GM18520 (cell line): ENCODE data around the gene METTL22.

Experiments
- ATAC-seq: cut with Tn5 transposase; IDR thresholded peaks from one replicate; pipeline ENCODE4 v1.9.1; 2021; ENCODE audit not compliant: unreplicated experiment

METTL22 gene

DNA sequence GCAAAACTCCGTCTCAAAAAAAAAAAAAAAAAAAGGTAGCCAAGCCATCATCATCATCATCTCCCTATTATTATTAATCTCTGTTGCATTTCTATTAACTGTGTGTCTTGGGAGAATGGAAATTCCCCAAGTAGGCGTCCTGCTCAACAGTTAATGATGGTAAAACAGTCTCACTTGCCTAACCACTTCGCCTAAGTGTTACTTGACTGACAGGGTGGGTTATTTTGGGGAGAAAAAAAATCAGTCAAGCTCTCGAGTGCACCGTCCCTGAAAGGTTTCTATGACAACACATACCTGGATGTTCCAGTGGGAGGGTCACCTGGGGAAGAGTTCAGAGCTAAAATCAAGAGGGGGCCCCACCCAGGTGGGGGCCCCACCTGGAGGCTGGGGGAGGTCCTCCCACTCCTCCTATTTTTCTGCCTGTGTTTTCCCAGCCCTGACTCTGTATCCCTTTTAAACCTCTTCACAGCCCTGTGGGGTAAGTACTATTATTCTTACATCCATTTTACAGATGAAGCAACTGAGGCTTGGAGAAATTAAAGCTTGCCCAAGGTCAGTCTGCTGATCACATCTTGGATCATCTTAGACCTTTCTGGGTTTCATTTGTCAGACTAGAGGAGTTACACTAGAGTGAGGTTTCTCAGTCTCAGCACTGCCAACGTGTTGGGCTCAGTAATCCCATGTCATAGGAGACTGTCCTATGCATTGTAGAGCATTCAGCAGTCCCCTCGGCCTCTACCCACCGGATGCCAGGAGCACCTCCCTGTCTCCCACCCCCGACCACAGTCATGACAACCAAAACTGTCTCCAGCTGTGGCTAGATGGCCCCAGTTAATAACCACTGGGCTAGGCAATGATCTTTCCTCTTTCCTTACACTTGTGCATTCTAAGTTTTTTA, 41.9 kb downstream of the METTL22 start:
- ATAC-seq, result no peak

DNA sequence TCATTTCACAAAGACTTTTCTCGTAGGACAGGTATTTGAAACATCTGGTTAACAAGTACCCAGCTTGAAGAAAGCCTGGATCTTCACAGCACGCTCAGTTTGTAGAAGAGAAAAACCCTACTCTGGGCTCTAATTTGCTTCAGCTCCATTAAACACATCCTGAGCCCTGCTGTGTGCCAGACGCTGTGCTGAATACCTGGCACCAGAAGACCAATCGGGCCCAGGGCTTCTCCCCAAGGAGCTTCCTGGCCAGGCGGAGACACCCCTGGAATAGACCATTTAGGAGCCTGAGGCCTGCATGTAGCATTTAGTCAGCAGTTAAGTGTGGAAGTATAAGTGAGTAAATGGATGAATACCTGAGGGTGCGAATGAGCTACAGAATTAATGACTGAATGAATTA, 44.0 kb downstream of the METTL22 start:
- ATAC-seq, result no peak

DNA sequence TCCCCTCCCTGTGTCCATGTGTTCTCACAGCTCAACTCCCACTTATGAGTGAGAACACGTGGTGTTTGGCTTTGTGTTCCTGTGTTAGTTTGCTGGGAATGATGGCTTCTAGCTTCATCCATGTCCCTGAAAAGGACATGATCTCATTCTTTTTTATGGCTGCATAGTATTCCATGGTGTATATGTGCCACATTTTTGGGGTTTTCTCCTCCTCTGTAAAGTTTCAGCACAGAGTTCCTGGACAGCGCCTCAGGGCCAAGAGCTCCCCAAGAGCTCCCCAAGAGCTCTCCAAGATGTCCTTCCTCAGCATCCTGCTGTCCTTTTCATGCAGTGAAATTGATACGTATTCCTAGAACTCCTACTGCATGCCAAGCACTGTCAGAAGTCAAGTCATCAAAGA, 46.0 kb downstream of the METTL22 start:
- ATAC-seq, result no peak

DNA sequence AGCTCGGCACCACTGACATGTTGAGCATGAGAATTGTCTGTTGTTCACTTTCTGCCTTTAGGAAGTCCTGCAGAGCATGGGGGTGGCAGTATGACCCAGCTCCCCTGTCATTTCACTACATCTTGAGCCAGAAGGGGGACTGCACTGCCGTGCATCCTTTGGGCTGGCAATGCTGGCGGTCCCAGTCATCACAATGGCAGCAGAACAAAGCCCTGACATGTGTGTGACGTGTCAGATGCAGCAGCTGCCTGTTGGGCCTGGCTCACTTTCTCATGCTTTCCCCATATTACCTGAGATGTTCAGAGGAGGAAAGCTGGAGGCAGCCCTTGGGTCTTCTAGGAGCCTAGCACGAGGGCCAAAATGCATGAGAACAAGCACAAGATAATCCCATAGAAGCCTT, 46.6 kb downstream of the METTL22 start:
- ATAC-seq, result no peak

DNA sequence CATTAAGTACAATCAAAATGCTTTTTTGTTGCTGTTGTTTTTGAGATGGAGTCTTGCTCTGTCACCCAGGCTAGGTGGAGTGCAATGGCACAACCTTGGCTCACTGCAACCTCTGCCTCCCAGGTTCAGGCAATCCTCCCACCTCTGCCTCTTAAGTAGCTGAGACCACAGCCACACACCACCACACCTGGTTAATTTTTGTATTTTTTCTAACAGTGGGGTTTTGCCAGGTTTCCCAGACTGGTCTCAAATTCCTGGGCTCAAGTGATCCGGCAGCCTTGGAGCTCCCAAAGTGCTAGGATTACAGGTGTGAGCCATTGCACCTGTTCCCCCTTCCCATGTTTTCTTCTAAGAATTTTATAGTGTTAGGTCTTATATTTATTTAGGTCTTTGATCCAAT, 48.0 kb downstream of the METTL22 start:
- no peak for ATAC-seq

DNA sequence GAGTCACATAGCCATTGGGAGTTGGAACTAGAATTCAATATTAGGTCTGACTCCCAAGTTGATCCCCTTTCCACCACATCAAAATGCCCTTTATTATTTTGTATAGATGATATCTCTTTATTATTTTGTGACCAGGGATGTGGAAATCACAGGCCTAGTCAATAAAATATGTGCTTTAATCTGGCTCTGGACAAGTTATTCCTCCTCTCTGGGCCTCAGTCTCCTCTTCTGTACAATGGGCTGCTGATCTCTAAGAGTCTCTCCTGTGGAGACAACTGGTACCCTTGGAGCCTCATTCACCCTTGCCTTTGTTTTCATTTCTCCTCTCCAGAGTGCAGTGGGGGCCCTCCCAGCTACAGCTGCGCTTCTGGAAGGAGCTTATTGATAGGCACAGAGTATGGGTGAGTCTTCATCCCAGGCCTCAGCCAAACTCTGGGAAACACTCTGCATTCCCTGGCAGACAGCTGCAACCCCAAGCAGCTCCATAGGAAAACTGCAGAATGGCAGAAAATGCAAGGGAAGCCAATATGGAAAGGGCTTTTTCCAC, 48.6 kb downstream of the METTL22 start:
- ATAC-seq, result no peak

DNA sequence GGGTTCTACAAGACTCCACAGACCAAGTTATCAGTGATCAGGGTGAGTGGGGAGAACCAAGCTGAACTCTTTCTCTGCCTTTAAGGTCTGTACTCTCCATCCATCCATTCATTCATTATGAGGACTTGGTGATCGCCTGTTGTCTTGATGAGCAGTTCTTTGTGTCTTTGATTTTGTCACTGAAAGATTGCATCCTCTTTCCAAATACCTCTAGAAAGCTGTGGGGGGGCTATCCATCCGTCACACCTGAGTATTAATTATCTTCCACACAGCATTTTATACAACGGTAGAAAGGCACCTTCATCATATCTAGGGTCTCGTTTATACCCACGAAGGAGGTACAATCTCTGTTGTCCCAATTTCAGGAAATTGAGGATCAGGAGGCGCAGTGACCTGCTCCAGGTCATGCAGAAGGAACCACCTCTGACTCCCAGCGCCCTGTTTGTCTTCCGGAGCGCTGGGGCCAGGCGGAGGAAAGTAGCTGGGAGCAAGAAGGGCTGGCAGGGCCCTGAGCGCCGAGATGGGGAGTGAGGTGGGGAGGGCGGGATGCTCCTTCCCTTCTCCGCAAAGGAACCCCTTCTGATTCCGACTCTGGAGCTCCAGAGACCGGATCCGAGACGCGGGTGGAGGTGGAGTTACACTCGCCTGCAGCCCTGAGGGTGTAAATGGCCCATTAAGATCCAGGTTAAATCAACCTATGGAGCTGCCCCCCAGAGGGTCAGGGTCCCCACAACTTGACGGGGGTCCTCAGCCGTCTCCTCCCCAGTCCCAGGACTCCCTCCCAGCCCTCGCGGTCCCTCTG, 52.3 kb downstream of the METTL22 start:
- ATAC-seq, result peak; percentile 5

DNA sequence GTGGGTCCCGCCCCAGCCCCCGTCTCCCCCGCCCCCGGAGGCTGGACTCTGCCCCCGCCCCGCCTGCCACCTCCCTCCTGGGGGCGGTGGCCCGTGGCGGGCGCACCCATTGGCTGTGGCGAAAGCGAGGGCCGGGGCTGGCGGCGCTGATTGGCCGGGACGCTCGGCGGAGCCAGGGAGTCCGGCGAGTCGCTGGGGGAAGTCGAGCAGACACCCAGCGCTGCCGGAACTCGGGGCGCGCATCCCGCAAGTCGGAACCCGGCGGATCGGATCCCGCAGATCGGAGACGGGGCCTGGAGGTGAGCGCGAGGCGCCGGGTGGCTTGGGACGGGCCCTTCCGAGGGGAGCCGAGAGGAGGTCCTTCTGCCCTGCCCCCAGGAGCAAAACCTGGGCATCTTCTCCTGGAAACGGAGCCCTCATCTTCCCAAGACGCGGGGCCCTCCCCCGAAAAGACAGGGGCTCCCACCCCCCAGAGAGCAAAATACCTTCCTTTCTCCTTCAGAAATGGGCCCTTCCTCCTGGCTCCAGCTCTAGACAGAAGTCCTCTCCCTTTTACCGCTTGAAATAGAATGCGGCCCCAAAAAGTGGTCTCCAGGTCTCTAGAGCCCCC, 53.0 kb downstream of the METTL22 start, which contains the start of gene ABAT:
Gene ABAT (plus strand): TSS at position 205 of the 610 bp plus-strand sequence. CDS start 61,123 bp downstream, outside the sequence.
- ATAC-seq, result peak; percentile 100

DNA sequence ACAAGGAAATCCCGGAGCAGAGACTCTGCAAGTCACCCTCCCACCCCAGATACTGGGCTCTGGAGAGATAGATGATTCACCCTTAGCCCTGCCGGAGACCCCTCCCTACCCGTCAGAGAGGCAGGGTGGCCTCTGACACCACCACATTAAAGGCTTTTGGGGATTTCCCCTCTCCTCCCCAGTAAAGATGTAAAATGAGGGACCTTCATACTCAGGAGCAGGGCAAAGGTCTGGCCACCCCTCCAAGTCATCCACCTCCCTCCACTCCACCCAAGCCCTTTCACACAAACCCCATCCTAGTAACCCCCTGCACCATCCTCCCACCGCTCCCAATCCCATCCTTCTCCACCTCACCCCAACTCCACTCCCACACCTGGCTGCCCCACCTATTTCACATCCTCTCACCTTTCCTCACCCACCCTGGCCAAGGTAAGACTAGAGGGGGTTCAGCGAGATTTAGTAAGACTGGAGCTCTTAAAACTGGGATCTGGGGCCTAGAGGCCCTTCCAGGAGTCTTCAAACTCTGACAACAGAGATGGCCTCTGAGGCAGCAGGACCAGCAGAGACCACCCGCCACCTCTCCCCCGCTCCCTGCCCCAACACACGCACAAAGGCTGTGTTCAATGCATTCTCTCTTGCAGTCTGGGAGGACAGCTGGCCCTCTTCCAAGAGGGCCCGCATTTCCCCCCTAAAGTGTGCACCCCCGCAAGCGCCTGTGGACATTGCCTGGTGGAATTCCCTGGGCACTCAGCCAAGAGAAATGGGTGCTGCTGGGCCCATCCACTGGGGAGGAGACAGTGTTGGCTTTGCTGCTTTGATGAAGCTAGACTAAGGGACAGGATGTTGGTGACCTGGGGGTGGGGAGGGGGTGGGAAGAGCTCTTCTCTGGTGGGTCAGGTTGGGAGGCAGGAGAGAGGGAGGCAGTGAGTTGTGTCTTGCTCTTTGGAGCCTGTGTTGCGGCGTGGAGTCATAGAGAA, 54.0 kb downstream of the METTL22 start:
- ATAC-seq, result no peak

DNA sequence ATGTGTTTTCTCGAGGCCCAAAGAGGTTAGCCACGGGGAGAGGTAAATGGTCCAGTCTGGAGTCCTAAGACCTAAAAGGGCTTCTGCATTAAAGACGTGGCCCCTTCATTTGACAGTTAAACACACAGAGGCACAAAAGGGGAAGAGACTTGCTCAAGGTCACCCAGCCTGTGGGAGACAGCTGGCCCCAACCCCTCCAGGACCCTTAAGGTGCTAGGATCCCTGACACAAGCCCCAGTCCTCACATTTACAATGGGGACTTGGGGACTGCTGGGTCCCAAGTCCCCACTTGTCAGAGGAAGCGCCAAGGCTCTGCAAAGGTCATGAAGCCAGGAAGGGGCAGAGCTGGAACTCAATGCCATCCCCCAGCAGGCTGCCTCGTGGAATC, 54.7 kb downstream of the METTL22 start:
- ATAC-seq, result no peak

DNA sequence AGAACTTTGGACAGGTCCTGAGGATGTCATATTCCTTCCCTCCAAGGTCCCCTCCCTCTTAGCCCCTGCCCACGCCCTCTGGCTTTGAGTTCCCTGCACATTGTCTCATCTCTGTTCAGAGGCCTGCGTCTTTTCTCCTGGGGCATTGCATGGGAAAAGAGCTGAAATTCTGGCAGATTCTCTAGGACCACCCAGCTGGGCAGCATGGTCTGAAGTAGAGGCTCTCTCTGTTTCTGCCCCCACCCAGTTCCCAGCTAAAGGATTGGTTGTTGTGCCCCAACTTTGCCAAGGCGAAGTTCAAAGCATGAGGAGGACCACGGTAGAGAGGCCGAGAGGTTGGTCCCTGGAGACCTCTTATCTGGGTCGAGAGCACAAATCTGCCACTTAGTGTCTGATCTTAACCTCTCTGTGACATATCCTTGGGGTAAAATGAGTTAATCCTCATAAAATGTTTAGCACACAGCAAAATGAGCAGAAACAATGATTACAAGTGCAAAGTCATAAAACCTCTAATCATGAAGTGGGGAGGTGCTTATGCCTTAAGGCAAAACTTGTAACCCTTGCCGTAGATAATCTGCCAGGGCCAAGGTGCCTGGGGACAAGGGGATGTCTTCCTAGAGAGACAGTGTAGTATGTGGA, 55.4 kb downstream of the METTL22 start:
- no peak for ATAC-seq

DNA sequence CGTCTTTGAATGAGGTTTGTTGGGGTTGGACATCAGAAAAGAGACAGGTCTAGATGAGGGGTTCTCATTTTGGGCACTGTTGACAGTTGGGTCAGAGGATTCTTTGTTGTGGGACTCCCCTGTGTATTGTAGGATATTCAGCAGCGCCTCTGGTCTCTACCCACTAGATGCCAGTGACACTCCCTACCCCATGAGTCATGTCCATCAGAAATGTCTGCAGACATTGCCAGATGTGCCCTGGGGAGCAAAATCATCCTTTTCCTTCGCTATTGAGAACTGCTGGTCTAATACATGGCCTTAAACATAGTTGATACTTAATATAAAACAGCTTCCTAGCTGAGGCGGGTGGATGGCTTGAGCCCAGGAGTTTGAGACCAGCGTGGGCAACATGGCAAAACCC, 56.0 kb downstream of the METTL22 start:
- ATAC-seq, result no peak

DNA sequence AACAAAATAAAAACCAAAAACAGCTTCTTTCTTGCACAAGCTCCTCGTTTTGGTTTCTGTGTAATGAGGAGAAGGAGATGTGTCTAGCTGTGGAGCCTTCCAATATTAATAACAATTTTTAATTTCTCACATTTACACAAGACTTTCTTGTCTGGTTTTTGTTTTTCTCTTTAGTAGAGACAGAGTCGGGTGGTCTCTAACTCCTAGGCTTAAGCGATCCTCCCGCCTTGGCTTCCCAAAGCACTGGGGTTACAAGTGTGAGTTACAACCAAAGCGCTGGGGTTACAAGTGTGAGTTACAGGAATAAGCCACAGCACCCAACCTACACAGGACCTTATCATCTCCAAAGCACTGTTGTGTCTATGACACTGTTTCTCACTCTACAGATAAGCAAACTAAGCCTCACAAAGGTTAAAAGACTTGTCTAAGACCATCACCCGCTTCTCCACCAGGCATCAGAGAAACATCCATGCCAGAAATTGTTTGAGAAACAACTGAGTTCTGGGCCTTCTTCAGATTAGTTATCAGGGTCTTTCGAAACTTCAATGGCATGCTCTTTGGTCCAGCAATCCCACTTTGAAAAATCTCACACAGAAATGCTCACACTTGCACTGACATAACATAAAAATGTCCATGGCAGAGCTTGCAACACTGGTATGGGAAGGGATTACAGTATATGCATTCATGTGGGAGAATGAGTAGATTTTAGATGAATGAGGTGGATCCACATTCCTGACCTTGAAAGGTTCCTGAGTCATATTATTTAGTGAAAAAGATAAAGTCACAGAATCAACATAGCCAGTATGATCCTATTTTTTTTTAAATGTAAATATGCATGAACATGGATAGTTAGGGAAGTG, 56.8 kb downstream of the METTL22 start:
- no peak for ATAC-seq

DNA sequence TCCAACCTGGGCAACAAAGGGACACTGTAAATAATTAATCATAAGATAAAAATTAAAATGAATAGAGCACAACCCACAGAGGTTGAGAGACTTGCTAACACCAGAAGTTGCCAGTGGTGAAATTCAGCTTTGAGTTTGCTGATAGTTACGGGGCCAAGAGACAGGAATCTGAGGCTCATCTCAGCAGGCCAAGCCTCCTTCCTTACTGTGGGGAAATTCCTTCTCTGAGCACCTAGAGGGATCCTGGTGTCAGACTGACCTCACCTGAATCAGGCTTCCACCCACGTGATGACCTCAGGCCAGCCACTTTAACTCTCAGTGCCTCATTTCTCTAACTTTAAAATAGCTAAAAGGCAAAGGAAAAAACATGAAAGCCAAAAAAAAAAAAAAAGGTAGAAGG, 57.7 kb downstream of the METTL22 start:
- no peak for ATAC-seq

DNA sequence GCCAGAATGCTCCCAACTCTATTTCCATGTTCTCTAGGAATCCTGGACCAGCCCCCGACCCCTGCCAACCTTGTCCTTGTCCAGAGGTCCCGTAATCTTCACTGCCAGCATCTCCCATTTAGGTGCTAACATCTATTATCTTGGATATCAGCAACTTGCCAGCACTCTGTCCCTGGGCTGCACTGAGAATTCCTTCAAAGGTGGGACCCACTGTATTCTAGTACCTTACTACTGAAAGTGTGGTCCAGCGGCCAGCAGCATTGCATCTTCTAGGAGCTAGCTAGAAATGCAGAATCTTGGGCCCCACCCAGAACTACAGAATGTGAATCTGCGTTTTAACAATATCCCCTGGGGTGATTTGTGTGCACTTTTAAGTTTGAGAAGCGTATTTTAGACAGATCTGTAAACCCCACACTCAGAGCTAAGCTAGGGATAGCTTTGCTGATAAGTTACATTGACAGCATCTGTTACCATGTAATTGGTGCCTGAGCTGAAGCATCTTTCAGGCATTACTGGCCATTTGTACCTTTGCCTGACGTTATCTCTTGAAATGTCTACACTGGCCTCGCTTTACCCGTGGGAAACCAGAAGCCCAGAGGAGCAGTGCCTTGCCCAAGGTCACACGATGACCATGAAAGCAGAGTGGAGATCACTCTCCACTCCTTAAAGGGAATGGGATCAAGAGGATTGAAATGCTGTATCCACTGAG, 61.2 kb downstream of the METTL22 start:
- no peak for ATAC-seq

DNA sequence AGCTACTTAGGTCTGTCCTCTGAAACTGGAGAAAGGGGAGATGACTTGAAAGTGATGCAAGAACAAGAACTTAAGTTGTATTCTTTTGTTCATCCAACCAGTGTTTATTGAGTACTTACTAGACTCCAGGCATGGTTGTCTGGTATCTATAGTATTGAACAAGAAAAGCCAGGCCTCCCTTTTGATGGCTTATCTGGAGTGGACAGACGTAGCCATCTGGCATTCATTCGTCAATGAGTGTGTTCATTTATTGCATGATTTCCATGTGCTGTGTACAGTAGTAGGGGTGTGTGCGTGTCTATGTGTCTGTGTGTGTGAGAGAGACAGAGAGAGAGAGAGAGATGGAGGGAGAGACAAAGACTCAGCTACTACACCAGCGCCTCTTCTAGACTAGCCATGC, 62.1 kb downstream of the METTL22 start:
- ATAC-seq, result no peak

DNA sequence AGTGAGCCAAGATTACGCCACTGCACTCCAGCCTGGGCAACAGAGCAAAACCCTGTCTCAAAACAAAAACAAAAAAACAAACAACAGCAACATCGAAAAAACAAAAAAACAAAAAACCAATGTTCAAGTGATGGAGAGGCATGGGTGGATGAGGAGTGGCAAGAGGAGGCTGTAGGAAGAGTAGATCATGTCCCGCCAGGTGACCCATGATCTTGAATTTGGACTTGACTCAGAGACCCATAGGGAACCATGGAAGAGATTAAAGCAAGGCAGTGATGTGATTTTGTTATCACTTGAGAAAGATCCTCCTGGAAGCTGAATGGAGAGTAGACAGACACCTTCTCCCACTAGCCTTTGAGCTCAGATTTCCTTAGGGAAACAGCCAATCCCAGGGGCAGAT, 64.1 kb downstream of the METTL22 start:
- no peak for ATAC-seq

DNA sequence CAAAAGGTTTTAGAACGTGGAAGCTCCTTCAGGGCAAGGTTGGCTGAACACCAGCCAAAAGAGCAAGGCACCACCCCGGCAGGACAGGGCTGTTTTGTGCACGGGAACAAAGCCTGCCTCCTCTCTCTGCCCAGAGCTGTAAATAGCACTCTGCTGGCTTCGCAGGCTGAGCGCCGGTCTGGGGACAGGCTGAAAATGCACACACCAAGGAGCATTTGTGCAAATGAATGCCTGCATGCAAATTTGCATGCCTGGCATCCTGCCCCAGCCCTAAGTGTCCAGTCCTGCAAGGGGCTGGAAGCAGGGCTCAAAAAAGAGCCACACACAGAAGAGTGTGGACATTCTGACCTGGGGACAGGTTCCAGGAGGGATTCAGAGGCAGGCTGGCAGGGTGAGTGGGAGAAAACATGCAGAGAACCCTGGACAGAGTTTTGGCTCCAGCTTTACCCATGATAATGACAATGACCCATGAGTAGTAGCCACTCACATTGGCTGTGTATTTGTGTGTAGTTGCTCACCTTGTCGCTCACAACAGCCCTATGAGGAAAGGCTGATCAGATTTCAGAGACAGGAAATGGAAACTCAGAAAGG, 64.6 kb downstream of the METTL22 start:
- ATAC-seq, result no peak
